Thyroid gland (tissue), 4 donors: ENCODE data around the gene PPIE.

Source experiments
- CTCF ChIP-seq, 6 experiments: fragments of 200-600 bp in 3 of 6; fragments of 450-650 bp in 3 of 6; sonication (generic) in 3 of 6; IDR thresholded peaks; one replicate each; pipeline ENCODE4 v1.5.1; 2016 to 2019; ENCODE audit warnings: antibody characterized with exemption in 6 of 6, mild to moderate bottlenecking in 2 of 6, inconsistent platforms in 1 of 6, moderate library complexity in 1 of 6
- POLR2A ChIP-seq, 2 donors: fragments of 450-650 bp; IDR thresholded peaks; one replicate each; pipeline ENCODE4 v1.6.1; 2017; ENCODE audit warnings: antibody characterized with exemption in 2 of 2, mild to moderate bottlenecking in 2 of 2, moderate library complexity in 1 of 2

- TF ChIP-seq CTCF (IDR thresholded peaks at IDR 0.05), result no peak
- no peak for TF ChIP-seq POLR2A (IDR thresholded peaks at IDR 0.05)
Measured at GRCh38 chr1:39698568-39698967, 40.1 kb upstream of the PPIE start.
